ENCODE measurements around the gene CRB1.

Gene CRB1

GRCh38 chr1:197303463-197303862 is 35.4 kb downstream of the CRB1 start:
- DNase-seq (ENCODE audit: low spot score): no peak

GRCh38 chr1:197304638-197305200 is 36.7 kb downstream of the CRB1 start:
- no peak for DNase-seq (ENCODE audit: low spot score)

- DNase-seq (ENCODE audit: low spot score): no peak
Observed at GRCh38 chr1:197305925-197306324, 37.9 kb downstream of the CRB1 start.

DNA sequence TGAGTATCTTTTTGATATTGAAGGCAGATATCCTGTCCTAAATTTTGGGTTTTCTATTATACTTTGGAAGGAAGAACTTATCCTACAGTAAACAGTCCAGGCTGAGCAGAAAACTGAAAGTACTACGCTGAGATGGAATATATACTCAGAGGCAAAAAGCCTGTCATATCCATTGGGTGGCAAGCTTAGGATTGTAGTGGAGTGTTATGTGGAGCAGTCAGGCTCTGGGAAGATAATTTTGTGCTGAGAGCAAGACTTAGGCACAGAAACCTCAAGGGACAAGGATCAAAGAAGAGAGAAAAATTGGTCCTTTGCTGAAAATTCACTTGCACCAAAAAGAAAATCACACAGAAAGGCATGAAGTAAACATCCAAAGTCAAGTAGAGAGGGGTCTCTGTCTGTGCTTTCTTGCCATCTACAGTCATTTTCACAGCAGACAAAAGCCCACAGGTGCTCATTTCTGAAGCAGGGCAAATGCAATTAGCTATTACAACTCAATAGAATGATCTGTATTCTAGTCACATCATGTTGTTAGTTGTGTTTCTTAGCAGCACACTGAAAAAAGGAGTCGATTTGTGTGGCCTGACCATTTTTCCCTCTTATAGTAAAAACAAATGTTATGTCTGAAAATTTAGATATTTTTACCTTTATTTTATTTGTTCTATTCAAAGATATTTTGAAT is 38.5 kb downstream of the CRB1 start:
- no peak for DNase-seq (ENCODE audit: low spot score)

- DNase-seq (ENCODE audit: low spot score): no peak
Observed at GRCh38 chr1:197307136-197307535, 39.1 kb downstream of the CRB1 start.

DNA sequence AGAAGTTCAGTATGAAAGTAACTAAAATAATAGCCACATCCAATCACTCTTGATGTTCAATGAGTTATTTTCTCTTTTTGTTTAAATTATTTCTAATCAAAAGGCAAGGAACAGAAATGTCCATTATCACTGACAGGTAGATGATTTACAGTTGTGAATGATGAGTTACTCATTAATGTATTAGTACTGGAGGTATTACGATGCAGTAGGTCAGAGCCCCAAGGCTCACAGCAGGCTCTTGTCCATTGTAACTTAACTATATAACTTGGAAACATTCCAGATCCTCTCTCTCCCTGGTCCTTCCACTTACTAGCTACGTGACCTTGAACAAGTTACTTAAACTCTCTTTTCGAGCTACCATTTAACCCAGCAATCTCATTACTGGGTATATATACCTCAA is 39.5 kb downstream of the CRB1 start:
- no peak for DNase-seq (ENCODE audit: low spot score)

- DNase-seq (ENCODE audit: low spot score): no peak
Observed at GRCh38 chr1:197311081-197311480, 43.0 kb downstream of the CRB1 start.

GRCh38 chr1:197312163-197312562 is 44.1 kb downstream of the CRB1 start:
- no peak for DNase-seq (ENCODE audit: low spot score)

GRCh38 chr1:197313713-197314112 is 45.7 kb downstream of the CRB1 start:
- DNase-seq (ENCODE audit: low spot score): no peak

GRCh38 chr1:197314682-197315081 is 46.6 kb downstream of the CRB1 start:
- no peak for DNase-seq (ENCODE audit: low spot score)

DNA sequence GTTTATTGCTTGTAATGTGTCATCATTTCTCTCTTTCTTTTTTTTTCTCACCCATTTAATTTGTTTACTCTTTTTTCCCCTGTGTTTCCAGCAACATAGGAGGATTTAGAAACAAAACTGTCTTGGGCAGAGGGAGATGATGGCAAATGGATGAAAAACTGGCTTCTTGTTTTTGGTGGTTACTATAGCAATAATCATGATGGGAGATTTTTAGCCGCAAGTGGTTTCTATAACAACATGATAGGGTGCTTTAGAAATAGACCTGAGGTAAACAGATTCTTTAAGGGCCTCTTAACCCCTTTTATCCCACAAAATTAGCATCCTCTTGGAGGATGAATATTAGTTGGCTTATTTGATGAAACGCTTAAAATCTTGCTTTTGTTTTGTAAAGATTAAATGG is 51.6 kb downstream of the CRB1 start:
- no peak for DNase-seq (ENCODE audit: low spot score)

- DNase-seq (ENCODE audit: low spot score): peak; percentile 26
Observed at GRCh38 chr1:197320991-197321531, 53.0 kb downstream of the CRB1 start.

GRCh38 chr1:197321811-197322210 is 53.8 kb downstream of the CRB1 start:
- DNase-seq (ENCODE audit: low spot score): no peak

GRCh38 chr1:197327776-197328364 is 59.8 kb downstream of the CRB1 start:
- DNase-seq (ENCODE audit: low spot score): no peak

DNA sequence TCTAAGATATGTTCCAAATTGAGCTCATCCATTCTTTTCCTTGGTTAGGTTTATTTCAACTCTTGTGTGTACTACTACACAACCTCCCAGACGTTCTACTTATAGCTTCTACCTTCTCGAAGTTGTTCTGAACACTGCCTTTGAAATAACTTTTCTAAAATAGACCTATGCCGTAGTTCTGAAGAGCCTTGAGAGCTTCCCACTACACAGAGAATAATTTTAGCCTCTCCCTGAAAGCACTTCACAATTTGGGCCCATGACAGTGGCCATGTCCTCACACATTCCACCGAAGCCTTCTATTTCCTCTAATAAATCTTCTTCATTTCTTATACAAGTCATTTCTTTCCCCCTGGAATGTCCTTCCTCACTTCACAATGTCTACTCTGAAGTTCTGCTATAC is 62.2 kb downstream of the CRB1 start:
- no peak for DNase-seq (ENCODE audit: low spot score)

DNA sequence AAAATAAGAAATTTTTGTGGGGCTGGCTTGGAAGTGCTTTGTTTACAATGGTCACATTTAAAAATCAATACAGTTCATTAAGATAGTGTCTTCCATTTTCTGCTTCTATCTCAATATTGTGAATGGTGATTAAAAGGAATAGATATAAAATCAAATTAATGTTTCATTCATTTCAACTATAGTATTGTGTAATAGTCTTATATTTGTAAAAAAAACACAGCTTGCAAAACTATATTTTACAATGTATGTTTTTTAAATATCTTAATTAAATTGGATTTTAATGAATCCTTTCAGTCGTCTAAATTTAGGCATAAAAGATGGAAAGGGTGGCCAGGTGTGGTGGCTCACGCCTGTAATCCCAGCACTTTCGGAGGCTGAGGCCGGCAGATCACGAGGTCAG is 63.5 kb downstream of the CRB1 start:
- no peak for DNase-seq (ENCODE audit: low spot score)

DNA sequence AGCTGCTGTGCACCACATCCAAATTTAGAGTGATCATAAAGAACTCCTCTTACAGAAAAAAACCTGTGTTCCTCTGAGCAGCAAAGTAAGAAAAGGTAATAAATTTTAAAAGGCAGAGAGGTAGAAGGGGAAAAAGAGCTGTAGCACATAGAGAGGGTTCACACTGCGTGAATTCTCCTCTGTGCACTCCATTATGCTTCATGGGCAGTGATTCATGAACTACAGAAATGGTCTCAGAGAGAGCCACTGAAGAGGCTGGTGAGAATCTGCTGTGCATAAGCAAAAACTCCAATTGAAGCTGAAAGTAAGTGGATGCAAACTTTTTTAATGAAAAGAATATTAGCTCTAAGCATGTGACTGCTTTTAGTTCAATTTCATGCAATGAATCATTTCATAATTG is 65.0 kb downstream of the CRB1 start:
- no peak for DNase-seq (ENCODE audit: low spot score)

DNA sequence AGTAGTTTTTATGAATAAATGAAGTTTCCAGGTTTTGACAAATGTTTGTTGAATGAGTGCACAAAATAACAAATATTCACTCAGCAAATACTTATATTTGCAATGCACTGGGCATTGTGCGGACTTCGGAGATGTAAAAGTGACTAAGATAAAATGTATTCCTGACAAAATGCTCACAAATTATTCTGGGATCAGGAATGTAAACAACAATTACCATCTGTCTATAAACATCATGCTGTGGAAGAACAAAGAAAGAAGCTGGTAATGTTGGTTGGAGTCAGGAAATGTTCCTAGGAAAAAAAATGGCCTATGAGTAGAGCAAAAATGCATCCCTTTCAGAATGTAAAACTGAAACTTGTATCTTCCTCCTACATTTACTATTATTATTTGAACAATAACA is 68.5 kb downstream of the CRB1 start:
- DNase-seq (ENCODE audit: low spot score): no peak

DNA sequence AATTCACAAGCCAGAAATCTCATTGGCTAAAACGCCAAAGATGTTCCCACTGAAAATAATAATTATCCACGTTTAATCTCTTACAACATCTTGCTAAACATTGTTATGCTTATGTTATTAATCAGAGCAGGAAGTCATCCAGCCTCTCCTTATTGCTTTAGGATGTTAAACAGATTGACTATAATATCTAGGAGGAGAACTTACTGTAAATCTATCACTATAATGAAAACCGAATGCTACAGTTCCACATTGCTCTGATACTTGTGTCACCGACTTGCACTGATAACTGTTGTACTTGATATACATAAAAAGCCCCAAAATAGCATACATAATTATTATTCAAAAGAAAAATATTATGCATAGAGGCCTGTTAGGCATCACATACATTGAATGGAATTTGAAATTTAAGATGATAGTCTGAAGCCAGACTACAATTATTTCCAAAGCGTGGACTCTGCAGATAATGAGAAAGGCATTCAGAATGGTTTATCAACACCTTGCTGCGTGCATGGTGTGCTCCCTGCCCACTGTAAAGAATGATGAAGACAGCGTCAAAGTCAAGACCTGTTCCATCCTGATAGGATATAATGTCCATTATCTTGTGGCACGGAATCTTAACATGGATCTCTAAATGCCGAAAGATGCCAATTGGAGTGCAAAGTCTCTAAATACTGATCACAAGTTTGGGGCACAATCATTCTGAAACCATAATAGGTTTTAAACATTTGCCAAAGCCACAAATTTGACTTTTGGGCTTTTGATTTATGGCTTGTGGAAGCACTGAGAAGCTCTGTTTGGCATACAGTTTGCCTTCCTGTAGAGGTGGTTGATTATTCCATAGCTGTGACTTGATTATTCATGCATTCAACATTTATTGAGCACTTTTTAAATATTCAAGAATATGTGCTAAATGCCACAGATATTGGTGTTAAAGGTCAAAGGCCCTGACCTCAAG is 71.3 kb downstream of the CRB1 start:
- DNase-seq (ENCODE audit: low spot score): no peak

DNA sequence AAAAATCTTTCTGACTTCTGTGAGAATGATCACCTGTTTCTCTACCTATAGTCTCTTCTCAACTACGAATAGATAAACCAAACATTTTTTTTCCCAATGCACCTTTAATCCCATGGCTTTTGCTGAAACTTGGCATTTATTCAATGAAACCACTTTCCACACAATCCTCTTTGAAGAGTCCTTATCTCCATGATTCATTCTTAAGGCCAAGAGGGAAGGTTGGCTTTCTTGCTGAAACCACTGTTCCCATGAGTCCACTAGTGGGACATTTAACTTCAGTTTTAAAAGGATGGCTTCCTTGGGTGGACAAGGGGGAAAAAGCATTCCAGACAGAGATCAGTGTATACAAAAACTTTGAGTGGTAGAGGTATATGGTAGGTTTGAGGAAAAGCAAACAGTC is 73.6 kb downstream of the CRB1 start:
- no peak for DNase-seq (ENCODE audit: low spot score)

GRCh38 chr1:197342044-197342565 is 74.1 kb downstream of the CRB1 start:
- no peak for DNase-seq (ENCODE audit: low spot score)

GRCh38 chr1:197342669-197343068 is 74.6 kb downstream of the CRB1 start:
- DNase-seq (ENCODE audit: low spot score): no peak
